HL-60 (cell line): ENCODE data around the gene EGFL7.
"Not testable (repeated sequence)": the region's sequence is repeated elsewhere in the genome, so short reads cannot be mapped to it uniquely, and the experiment has no call there.

Experiments
- DNase-seq, 2 experiments: peaks; one replicate each; pipeline ENCODE4 v3.0.0-alpha.2; 2010 to 2020; ENCODE audit warnings: low read depth in 1 of 2, low spot score in 1 of 2
- H3K27ac ChIP-seq: fragments of 250-450 bp; sonication (Bioruptor Pico); replicated peaks from 2 replicates; pipeline ENCODE4 v1.5.1; 2020; ENCODE audit warnings: mild to moderate bottlenecking, moderate library complexity
- H3K27me3 ChIP-seq: fragments of 250-450 bp; sonication (Bioruptor Pico); 2 replicates; pipeline ENCODE4 v1.5.1; 2021; ENCODE audit warnings: mild to moderate bottlenecking, moderate library complexity; ENCODE audit not compliant: insufficient read depth, poor library complexity, severe bottlenecking
- H3K4me3 ChIP-seq: replicated peaks from 2 replicates; pipeline ENCODE4 v1.5.1; 2011; ENCODE audit warnings: mild to moderate bottlenecking, control low read depth, low read length; ENCODE audit not compliant: insufficient read depth
- GABPA ChIP-seq: IDR thresholded peaks from 2 replicates; pipeline ENCODE4 v1.6.1; 2012; ENCODE audit warnings: low read depth
- POLR2AphosphoS5 ChIP-seq: IDR thresholded peaks from 2 replicates; pipeline ENCODE4 v1.6.1; 2012; ENCODE audit warnings: low read depth
- SPI1 ChIP-seq: IDR thresholded peaks from 2 replicates; pipeline ENCODE4 v1.6.1; 2012; ENCODE audit warnings: low read depth, mild to moderate bottlenecking, borderline replicate concordance
- TF ChIP-seq, protein P1 (sequence below): IDR thresholded peaks from 2 replicates; pipeline ENCODE4 v1.6.1; 2012; ENCODE audit warnings: low read depth; ENCODE audit not compliant: insufficient replicate concordance
- TF ChIP-seq, protein P2 (sequence below): IDR thresholded peaks from one replicate; pipeline ENCODE4 v1.5.1; 2011; ENCODE audit warnings: low read length, control low read depth, inconsistent platforms; ENCODE audit not compliant: insufficient read depth

EGFL7 gene

DNA sequence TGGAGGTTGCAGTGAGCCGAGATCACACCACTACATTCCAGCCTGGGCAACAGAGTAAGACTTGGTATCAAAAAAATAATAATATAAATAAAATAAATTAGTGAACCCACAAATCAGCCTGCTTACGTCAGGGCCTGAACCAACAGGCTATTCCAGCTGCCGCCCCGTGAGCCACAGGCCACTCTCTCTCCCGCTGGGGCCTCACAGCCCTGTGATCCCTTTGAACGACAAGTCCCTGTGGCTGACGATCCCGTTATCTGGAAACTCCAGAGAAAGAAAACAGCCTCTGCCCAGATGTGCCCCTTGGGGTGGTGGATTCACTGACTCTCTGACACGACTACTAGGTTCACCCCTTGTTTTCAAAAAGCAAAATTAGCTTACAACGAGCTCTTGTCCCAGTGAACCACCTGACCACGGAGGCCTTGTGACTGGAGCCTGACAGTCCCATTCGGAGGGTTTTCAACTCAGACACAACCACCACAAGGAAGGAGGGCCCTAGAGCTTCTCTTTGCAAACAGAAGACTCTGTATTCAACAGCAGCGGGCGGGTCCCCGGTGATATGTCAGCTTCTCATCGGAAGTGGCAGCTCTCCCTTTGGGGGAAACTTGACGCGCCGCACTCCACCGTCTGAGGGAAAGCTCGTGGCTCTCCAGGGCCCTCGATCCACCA is 45.3 kb downstream of the EGFL7 start:
- H3K4me3 ChIP-seq, result no peak overlapping the region
- H3K27ac ChIP-seq, result no peak overlapping the region
- TF ChIP-seq SPI1 (no peak), POLR2AphosphoS5 (no peak)
- TF ChIP-seq, protein P1, sequence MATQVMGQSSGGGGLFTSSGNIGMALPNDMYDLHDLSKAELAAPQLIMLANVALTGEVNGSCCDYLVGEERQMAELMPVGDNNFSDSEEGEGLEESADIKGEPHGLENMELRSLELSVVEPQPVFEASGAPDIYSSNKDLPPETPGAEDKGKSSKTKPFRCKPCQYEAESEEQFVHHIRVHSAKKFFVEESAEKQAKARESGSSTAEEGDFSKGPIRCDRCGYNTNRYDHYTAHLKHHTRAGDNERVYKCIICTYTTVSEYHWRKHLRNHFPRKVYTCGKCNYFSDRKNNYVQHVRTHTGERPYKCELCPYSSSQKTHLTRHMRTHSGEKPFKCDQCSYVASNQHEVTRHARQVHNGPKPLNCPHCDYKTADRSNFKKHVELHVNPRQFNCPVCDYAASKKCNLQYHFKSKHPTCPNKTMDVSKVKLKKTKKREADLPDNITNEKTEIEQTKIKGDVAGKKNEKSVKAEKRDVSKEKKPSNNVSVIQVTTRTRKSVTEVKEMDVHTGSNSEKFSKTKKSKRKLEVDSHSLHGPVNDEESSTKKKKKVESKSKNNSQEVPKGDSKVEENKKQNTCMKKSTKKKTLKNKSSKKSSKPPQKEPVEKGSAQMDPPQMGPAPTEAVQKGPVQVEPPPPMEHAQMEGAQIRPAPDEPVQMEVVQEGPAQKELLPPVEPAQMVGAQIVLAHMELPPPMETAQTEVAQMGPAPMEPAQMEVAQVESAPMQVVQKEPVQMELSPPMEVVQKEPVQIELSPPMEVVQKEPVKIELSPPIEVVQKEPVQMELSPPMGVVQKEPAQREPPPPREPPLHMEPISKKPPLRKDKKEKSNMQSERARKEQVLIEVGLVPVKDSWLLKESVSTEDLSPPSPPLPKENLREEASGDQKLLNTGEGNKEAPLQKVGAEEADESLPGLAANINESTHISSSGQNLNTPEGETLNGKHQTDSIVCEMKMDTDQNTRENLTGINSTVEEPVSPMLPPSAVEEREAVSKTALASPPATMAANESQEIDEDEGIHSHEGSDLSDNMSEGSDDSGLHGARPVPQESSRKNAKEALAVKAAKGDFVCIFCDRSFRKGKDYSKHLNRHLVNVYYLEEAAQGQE, result no peak
- H3K27me3 ChIP-seq, result no peaks in the 10 kb centered on the region
- DNase-seq, result no peak

DNA sequence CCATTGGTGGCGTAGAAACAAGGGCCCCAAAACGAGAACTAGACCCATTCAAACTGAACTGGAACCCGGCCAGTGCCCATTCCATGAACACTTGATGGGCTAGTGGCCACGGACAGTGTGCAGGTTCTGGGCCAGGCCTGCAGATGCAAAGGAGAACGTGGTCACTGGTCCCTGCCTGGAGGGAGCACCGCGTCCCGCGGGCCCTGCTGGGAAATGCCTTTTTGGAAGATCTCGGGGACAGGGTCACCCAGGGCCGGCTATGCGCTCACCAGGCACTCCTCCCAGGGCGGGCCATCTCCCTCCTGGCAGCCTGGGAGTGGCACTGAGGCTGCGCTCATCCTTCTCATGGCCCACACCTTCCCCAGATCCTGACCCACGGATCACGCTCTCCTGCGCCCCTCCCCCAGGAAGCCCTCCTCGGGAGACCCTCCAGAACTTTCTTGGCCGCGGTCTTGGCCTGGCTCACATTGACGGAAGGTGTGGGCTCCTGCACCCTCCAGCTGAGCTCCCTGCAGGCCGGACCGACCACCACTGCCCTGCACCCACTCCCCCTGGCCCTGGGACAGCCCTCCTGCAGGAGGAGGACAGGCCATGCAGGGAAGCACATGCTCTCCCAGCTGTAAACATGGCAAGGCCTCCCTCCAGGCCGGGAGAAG is 46.9 kb downstream of the EGFL7 start:
- TF ChIP-seq, protein P2, sequence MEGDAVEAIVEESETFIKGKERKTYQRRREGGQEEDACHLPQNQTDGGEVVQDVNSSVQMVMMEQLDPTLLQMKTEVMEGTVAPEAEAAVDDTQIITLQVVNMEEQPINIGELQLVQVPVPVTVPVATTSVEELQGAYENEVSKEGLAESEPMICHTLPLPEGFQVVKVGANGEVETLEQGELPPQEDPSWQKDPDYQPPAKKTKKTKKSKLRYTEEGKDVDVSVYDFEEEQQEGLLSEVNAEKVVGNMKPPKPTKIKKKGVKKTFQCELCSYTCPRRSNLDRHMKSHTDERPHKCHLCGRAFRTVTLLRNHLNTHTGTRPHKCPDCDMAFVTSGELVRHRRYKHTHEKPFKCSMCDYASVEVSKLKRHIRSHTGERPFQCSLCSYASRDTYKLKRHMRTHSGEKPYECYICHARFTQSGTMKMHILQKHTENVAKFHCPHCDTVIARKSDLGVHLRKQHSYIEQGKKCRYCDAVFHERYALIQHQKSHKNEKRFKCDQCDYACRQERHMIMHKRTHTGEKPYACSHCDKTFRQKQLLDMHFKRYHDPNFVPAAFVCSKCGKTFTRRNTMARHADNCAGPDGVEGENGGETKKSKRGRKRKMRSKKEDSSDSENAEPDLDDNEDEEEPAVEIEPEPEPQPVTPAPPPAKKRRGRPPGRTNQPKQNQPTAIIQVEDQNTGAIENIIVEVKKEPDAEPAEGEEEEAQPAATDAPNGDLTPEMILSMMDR, result no peak
- TF ChIP-seq, protein P1, result no peak
- no peak for TF ChIP-seq SPI1
- TF ChIP-seq POLR2AphosphoS5, result no peak
- TF ChIP-seq GABPA, result no peak
- Histone ChIP-seq H3K4me3 (no peak overlapping the region), H3K27ac (no peak overlapping the region), H3K27me3 (no peaks in the 10 kb centered on the region)
- DNase-seq, result no peak

DNA sequence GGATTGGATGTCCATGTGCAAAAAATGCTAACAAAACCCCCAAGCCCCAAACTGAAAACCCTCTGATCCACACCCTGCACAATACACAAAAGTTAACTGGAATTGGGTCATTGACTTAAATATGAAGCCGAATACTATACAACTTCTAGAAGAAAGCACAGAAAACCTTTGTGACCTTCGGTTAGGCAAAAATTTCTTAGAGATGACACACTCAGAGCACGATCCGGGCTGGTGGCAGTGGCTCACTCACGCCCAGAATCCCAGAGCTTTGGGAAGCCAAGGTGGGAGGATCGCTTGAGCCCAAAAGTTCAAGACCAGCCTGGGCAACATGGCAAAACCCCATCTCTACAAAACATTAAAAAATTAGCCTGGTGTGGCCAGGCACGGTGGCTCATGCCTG is 47.8 kb downstream of the EGFL7 start:
- TF ChIP-seq POLR2AphosphoS5, result no peak
- TF ChIP-seq, protein P1, result no peak
- no peak overlapping the region for H3K27ac ChIP-seq
- no peak overlapping the region for H3K4me3 ChIP-seq
- no peaks in the 10 kb centered on the region for H3K27me3 ChIP-seq
- no peak for DNase-seq

DNA sequence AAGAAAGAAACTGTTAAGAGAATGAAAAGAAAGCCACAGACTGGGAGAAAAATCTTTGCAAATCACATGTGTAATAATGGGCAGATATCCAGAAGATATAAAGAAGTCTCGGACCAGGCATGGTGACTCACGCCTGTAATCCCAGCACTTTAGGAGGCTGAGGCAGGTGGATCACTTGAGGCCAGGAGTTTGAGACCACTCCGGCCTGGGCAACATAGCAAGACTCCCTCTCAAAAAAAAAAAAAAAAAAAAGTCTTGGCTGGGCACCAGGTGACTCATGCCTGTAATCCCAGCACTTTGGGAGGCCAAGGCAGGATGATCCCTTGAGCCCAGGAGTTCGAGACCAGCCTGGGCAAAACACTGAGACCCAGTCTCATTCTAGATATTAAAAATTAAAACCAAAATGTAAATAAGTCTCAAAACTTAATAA is 48.5 kb downstream of the EGFL7 start:
- DNase-seq, H3K4me3 ChIP-seq, H3K27me3 ChIP-seq, H3K27ac ChIP-seq: not testable (repeated sequence)
